ENCODE data around the gene PPP1R9A. TPM values are rescaled to one million over a fixed set of nuclear protein-coding genes. Genes with fewer than 3 reads are reported as not detected.

Gene PPP1R9A
- total and polyA plus RNA-seq, 5 experiments from 2014 or later, result 0.14 to 0.75 (median 0.18) TPM; not detected in 2

DNA sequence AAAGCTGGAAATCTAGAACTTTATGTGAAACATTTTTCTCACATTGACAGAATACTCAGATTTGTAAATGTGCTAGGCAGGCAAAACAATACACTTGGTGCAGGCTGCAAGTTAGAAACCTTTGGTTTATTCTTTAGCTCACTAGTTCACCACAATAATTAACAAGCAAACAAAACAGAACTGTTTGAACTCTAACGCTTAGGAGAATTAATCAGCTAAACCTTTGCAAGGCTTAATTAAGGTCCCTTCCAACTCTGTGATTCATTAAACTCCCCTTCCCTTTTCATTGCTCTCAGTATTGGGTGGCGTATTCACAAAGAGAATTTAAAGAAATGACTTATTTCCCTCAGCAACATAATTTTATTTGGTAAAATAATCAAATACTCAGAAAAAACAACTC is 317.9 kb downstream of the PPP1R9A start:
- H3K36me3 Mint-ChIP-seq, result no peaks in the 10 kb centered on the region
- no peak for ATAC-seq
- H3K4me1 Mint-ChIP-seq, result no peaks in the 10 kb centered on the region
- no peak for DNase-seq
- no peak overlapping the region for H3K4me3 Mint-ChIP-seq
- H3K27me3 Mint-ChIP-seq, result peaks cover 0 to 16% (median 5%) of the 10 kb centered on the region in 5 donors
- H3K27ac Mint-ChIP-seq, result no peak overlapping the region
- POLR2A ChIA-PET, result no interaction called here
- peaks cover 0 to 14% (median 0%) of the 10 kb centered on the region in 9 donors for H3K9me3 Mint-ChIP-seq

DNA sequence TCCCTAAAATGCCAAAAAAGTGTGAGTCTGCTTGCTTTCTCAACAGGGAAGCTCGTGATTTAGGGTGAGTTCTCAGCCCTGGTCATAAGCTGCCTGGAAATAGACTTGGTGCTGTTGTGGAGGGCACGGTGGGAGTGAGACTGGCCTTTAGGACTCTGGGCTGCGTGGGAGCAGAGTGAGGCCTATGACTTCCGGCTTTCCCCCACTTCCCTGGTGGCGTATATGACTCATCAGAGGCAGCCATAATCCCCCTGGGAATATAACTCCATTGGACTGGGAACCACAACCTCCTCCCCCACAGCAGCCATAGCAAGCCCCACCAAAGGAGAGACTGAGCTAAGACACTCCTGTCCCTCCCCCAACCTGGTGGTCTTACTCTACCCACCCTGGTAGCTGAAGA is 321.9 kb downstream of the PPP1R9A start:
- peaks cover 0 to 10% (median 0%) of the 10 kb centered on the region in 5 donors for H3K27me3 Mint-ChIP-seq
- no peak overlapping the region for H3K27ac Mint-ChIP-seq
- DNase-seq, result no peak
- POLR2A ChIA-PET, result no interaction called here
- no peak overlapping the region for H3K4me3 Mint-ChIP-seq
- ATAC-seq, result no peak
- H3K4me1 Mint-ChIP-seq, result no peaks in the 10 kb centered on the region
- peaks cover 0 to 14% (median 0%) of the 10 kb centered on the region in 9 donors for H3K9me3 Mint-ChIP-seq
- H3K36me3 Mint-ChIP-seq, result no peaks in the 10 kb centered on the region

- POLR2A ChIA-PET, result no interaction called here
- peaks cover 0 to 11% (median 0%) of the 10 kb centered on the region in 9 donors for H3K9me3 Mint-ChIP-seq
- no peak overlapping the region for H3K27ac Mint-ChIP-seq
- H3K4me3 Mint-ChIP-seq, result no peak overlapping the region
- H3K36me3 Mint-ChIP-seq, result no peaks in the 10 kb centered on the region
- DNase-seq (no peak), ATAC-seq (no peak)
- H3K27me3 Mint-ChIP-seq, result no peaks in the 10 kb centered on the region
- H3K4me1 Mint-ChIP-seq, result peaks cover 0 to 1% (median 0%) of the 10 kb centered on the region in 4 donors
Measured at GRCh38 chr7:95238252-95238943, 331.0 kb downstream of the PPP1R9A start.

DNA sequence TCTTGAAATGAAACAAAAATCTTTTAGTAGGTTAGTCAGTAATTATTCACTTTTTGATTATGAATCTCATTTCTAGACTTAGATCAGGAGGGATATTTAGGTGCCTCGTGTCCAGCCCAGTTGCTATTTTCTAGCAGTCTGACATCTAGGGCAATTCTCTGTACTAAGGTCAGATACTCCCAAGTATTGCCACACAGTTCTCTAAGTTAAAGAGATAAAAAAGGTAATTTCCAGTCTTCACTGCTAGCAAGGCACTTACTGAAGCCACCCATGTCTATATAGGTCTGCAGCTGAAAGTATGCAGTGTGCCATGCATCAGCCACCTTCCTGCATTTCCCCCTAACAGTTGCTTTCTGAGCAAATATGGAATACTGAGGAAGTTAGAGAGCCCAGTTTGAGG is 333.5 kb downstream of the PPP1R9A start:
- H3K9me3 Mint-ChIP-seq, result no peaks in the 10 kb centered on the region
- H3K4me3 Mint-ChIP-seq, result no peak overlapping the region
- peaks cover 0 to 4% (median 0%) of the 10 kb centered on the region in 5 donors for H3K27me3 Mint-ChIP-seq
- no peak overlapping the region for H3K27ac Mint-ChIP-seq
- ATAC-seq (no peak), DNase-seq (no peak)
- H3K36me3 Mint-ChIP-seq, result no peaks in the 10 kb centered on the region
- POLR2A ChIA-PET, result no interaction called here
- H3K4me1 Mint-ChIP-seq, result peaks cover 0 to 1% (median 0%) of the 10 kb centered on the region in 4 donors

DNA sequence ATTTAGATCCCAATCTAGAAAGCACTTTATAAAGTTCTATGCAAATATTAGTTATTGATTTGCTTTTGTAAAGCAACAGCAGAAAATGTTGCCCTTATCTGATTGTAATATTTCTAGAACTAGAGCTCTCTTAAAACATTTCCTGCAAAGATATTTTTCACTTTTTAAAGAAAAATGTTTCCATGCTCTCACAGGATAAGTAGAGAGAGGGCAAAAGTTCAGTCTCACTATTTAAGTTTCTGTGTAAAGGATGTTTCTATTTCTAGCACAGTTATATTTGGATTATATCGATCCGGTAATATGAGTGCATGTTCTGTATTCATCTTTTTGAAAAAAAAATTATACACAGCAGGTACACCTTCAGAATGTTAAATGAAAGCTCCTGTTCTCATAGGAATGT is 334.9 kb downstream of the PPP1R9A start:
- peaks cover 0 to 1% (median 0%) of the 10 kb centered on the region in 4 donors for H3K4me1 Mint-ChIP-seq
- H3K36me3 Mint-ChIP-seq, result no peaks in the 10 kb centered on the region
- H3K27ac Mint-ChIP-seq, result no peak overlapping the region
- DNase-seq (no peak), ATAC-seq (no peak)
- no peak overlapping the region for H3K4me3 Mint-ChIP-seq
- H3K27me3 Mint-ChIP-seq, result peaks cover 0 to 4% (median 0%) of the 10 kb centered on the region in 5 donors
- no peaks in the 10 kb centered on the region for H3K9me3 Mint-ChIP-seq
- POLR2A ChIA-PET, result no interaction called here

- no peaks in the 10 kb centered on the region for H3K9me3 Mint-ChIP-seq
- no peak overlapping the region for H3K27ac Mint-ChIP-seq
- H3K36me3 Mint-ChIP-seq, result no peaks in the 10 kb centered on the region
- POLR2A ChIA-PET, result interaction anchor here (0.7 kb wide), 1 partner anchor 199 kb away, joined by 3 read pairs; no protein-coding TSS in a partner anchor
- ATAC-seq, result no peak
- H3K4me3 Mint-ChIP-seq, result no peak overlapping the region
- peaks cover 0 to 4% (median 0%) of the 10 kb centered on the region in 5 donors for H3K27me3 Mint-ChIP-seq
- no peak for DNase-seq
- H3K4me1 Mint-ChIP-seq, result peaks cover 0 to 1% (median 0%) of the 10 kb centered on the region in 4 donors
Measured at GRCh38 chr7:95244616-95245015, 337.2 kb downstream of the PPP1R9A start.

GRCh38 chr7:95245828-95246500 is 338.6 kb downstream of the PPP1R9A start:
- peaks cover 0 to 1% (median 0%) of the 10 kb centered on the region in 4 donors for H3K4me1 Mint-ChIP-seq
- peaks cover 0 to 4% (median 1%) of the 10 kb centered on the region in 5 donors for H3K27me3 Mint-ChIP-seq
- no peak overlapping the region for H3K27ac Mint-ChIP-seq
- POLR2A ChIA-PET, result no interaction called here
- no peaks in the 10 kb centered on the region for H3K36me3 Mint-ChIP-seq
- no peaks in the 10 kb centered on the region for H3K9me3 Mint-ChIP-seq
- ATAC-seq (no peak), DNase-seq (no peak)
- no peak overlapping the region for H3K4me3 Mint-ChIP-seq

DNA sequence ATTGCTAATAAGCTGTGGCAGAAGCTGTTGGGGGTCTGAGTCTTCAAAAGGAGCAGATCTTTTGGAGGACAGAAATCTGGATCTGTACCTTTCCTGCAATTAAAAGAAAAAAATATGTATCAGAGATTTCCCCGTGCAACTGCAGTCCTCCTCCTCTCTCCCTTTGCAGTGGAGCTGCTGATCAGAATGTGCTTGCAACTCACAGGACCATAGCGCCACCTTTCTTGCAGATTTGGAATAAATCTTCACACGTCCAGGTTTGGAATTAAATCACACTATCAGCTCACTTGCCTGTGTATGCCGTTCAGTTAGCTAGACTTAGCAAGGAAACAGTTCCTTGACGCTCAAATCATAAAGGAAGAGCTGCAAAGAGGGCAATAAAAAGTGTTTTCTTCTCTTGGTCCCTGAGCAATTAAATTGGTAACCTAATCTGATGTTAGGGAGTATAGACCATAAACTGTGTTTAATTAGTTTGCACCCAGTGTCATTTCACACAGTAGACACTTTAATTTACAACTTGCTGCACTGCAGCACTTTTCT is 339.5 kb downstream of the PPP1R9A start:
- Mint-ChIP-seq H3K9me3 (no peaks in the 10 kb centered on the region), H3K36me3 (no peaks in the 10 kb centered on the region), H3K4me3 (no peak overlapping the region), H3K27me3 (peaks cover 0 to 4% (median 1%) of the 10 kb centered on the region in 5 donors), H3K27ac (no peak overlapping the region), H3K4me1 (peaks cover 0 to 1% (median 0%) of the 10 kb centered on the region in 4 donors)
- peak in 3 of 10 donors; percentile 0 to 10 (median 4) for DNase-seq
- POLR2A ChIA-PET, result no interaction called here
- ATAC-seq, result no peak

- ATAC-seq (no peak), DNase-seq (no peak)
- Mint-ChIP-seq H3K27me3 (peaks cover 0 to 16% (median 2%) of the 10 kb centered on the region in 5 donors), H3K9me3 (no peaks in the 10 kb centered on the region), H3K36me3 (no peaks in the 10 kb centered on the region), H3K27ac (no peak overlapping the region), H3K4me3 (no peak overlapping the region), H3K4me1 (no peaks in the 10 kb centered on the region)
- POLR2A ChIA-PET, result no interaction called here
Measured at GRCh38 chr7:95250571-95250970, 343.2 kb downstream of the PPP1R9A start.

GRCh38 chr7:95251966-95252365 is 344.6 kb downstream of the PPP1R9A start:
- Mint-ChIP-seq H3K4me1 (no peaks in the 10 kb centered on the region), H3K9me3 (no peaks in the 10 kb centered on the region)

DNA sequence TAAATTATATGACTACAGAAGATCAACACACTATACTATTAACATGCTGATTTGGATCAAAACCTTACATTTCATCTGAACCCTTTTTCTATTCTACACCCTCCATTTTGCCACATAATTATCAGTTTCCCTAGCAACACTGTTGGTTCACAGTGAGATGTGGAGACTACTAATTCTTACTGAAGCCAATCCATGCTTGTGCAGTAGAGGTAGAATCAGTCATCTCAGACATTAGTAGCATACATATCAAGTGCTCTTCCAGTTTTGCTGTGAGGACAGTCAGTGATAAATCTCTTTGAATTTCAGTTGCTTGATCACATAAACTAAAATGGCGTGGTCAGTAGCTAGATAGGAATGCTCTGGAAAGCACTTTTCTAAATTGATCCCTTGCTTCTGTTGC is 346.6 kb downstream of the PPP1R9A start:
- Mint-ChIP-seq H3K36me3 (no peaks in the 10 kb centered on the region), H3K9me3 (no peaks in the 10 kb centered on the region), H3K27ac (no peak overlapping the region), H3K27me3 (peaks cover 0 to 16% (median 2%) of the 10 kb centered on the region in 5 donors), H3K4me3 (no peak overlapping the region), H3K4me1 (no peaks in the 10 kb centered on the region)
- DNase-seq, result no peak
- POLR2A ChIA-PET, result no interaction called here
- no peak for ATAC-seq

More at GRCh38 chr7:95251966-95252365, 344.6 kb downstream of the PPP1R9A start:
- H3K27me3 Mint-ChIP-seq, result peaks cover 0 to 16% (median 2%) of the 10 kb centered on the region in 5 donors
- H3K4me3 Mint-ChIP-seq, result no peak overlapping the region
- H3K36me3 Mint-ChIP-seq, result no peaks in the 10 kb centered on the region
- DNase-seq, result no peak
- no peak for ATAC-seq
- POLR2A ChIA-PET, result no interaction called here
- no peak overlapping the region for H3K27ac Mint-ChIP-seq

- ATAC-seq (no peak), DNase-seq (no peak)
- Mint-ChIP-seq H3K4me1 (no peaks in the 10 kb centered on the region), H3K36me3 (no peaks in the 10 kb centered on the region), H3K27ac (no peak overlapping the region), H3K27me3 (peaks cover 0 to 12% (median 2%) of the 10 kb centered on the region in 5 donors), H3K4me3 (no peak overlapping the region), H3K9me3 (no peaks in the 10 kb centered on the region)
- POLR2A ChIA-PET, result no interaction called here
Measured at GRCh38 chr7:95255691-95256090, 348.3 kb downstream of the PPP1R9A start.

GRCh38 chr7:95261895-95262415 is 354.6 kb downstream of the PPP1R9A start:
- no peak overlapping the region for H3K27ac Mint-ChIP-seq
- H3K4me3 Mint-ChIP-seq, result no peak overlapping the region
- POLR2A ChIA-PET, result no interaction called here
- ATAC-seq (no peak), DNase-seq (no peak)
- no peaks in the 10 kb centered on the region for H3K9me3 Mint-ChIP-seq
- H3K27me3 Mint-ChIP-seq, result peaks cover 0 to 4% (median 0%) of the 10 kb centered on the region in 5 donors
- H3K4me1 Mint-ChIP-seq, result no peaks in the 10 kb centered on the region
- no peaks in the 10 kb centered on the region for H3K36me3 Mint-ChIP-seq
